Right renal cortex interstitium (tissue), 3 donors: ENCODE measurements around the gene YAF2. TPM values are rescaled to one million over a fixed set of nuclear protein-coding genes. Genes with fewer than 3 reads are reported as not detected.

Experiments
- DNase-seq, 3 donors: peaks; one replicate each; pipeline ENCODE4 v3.0.0-alpha.2; 2013; ENCODE audit warnings: low read depth in 3 of 3, low spot score in 2 of 3
- polyA plus RNA-seq, 3 donors: library from polyadenylated mRNA; unstranded; fragments of 120-200 nt; gene quantifications; one replicate each; pipeline ENCODE4 v1.2.1, GENCODE V29; 2013; ENCODE audit not compliant: insufficient read length in 3 of 3

Gene YAF2
- 10 to 100 TPM; 25.7 to 31.9 (median 28.2) TPM for polyA plus RNA-seq

GRCh38 chr12:42238240-42239140 lies at the start of gene YAF2:
YAF2 (minus strand) TSS chr12:42238248; CDS start chr12:42238180, 68 bp downstream.
- peak in 2 of 3 donors; percentile 57 to 80 for DNase-seq

- DNase-seq = no peak
Observed at GRCh38 chr12:42286741-42287140, 48.7 kb upstream of the YAF2 start.

GRCh38 chr12:42285431-42285830 lies 47.4 kb upstream of the YAF2 start:
- DNase-seq = no peak

GRCh38 chr12:42284876-42285275 lies 46.8 kb upstream of the YAF2 start:
- DNase-seq = no peak

- no peak for DNase-seq
Observed at GRCh38 chr12:42284157-42284556, 46.1 kb upstream of the YAF2 start.

- DNase-seq = no peak
Observed at GRCh38 chr12:42283739-42284138, 45.7 kb upstream of the YAF2 start.

- no peak for DNase-seq
Observed at GRCh38 chr12:42282294-42282693, 44.2 kb upstream of the YAF2 start.

- no peak for DNase-seq
Observed at GRCh38 chr12:42281844-42282243, 43.8 kb upstream of the YAF2 start.

GRCh38 chr12:42281278-42281677 lies 43.2 kb upstream of the YAF2 start:
- no peak for DNase-seq

- DNase-seq = no peak
Observed at GRCh38 chr12:42278128-42278510, 40.1 kb upstream of the YAF2 start.

- DNase-seq = no peak
Observed at GRCh38 chr12:42277396-42278127, 39.5 kb upstream of the YAF2 start.

GRCh38 chr12:42275499-42275898 lies 37.5 kb upstream of the YAF2 start:
- DNase-seq = no peak

GRCh38 chr12:42273706-42274105 lies 35.7 kb upstream of the YAF2 start:
- DNase-seq = no peak

- DNase-seq = no peak
Observed at GRCh38 chr12:42270596-42270995, 32.5 kb upstream of the YAF2 start.

GRCh38 chr12:42267413-42268190 lies 29.6 kb upstream of the YAF2 start:
- no peak for DNase-seq

- no peak for DNase-seq
Observed at GRCh38 chr12:42266579-42267230, 28.7 kb upstream of the YAF2 start.

- DNase-seq = no peak
Observed at GRCh38 chr12:42262271-42262670, 24.2 kb upstream of the YAF2 start.

- no peak for DNase-seq
Observed at GRCh38 chr12:42261708-42262107, 23.7 kb upstream of the YAF2 start.

- DNase-seq = no peak
Observed at GRCh38 chr12:42260518-42260917, 22.5 kb upstream of the YAF2 start.

- DNase-seq = no peak
Observed at GRCh38 chr12:42259699-42260098, 21.7 kb upstream of the YAF2 start.

- no peak for DNase-seq
Observed at GRCh38 chr12:42255866-42256261, 17.8 kb upstream of the YAF2 start.
